ENCODE results near the gene DHX16. TPM values are rescaled to one million over a fixed set of nuclear protein-coding genes. Genes with fewer than 3 reads are reported as not detected.
"Not testable (repeated sequence)": the region's sequence is repeated elsewhere in the genome, so short reads cannot be mapped to it uniquely, and the experiment has no call there.

Gene DHX16
- total RNA-seq, 6 donors from 2014 or later, result 28.1 to 60.8 (median 31.8) TPM

- H3K4me1 ChIP-seq, result peaks cover 18 to 25% (median 18%) of the 10 kb centered on the region in 4 donors
- peak in 1 of 2 donors; percentile 62 for DNase-seq
- H3K9me3 ChIP-seq, result no peaks in the 10 kb centered on the region
- no peak overlapping the region for H3K27ac ChIP-seq
- no peaks in the 10 kb centered on the region for H3K27me3 ChIP-seq
- no peak for ATAC-seq (ENCODE audit: low FRiP score in 2 of 2)
- TF ChIP-seq POLR2A (IDR thresholded peaks at IDR 0.05), result no peak
- no peak for TF ChIP-seq CTCF (IDR thresholded peaks at IDR 0.05)
- TF ChIP-seq POLR2AphosphoS5 (IDR thresholded peaks at IDR 0.05), result no peak
- TF ChIP-seq EP300 (IDR thresholded peaks at IDR 0.05), result no peak
- 83 to 90% methylated on average over 26 to 27 of the region's 27 CpGs for WGBS, 2 donors
- peak overlapping the region in 1 of 4 donors; percentile 95 for H3K4me3 ChIP-seq
- peaks cover 0 to 54% (median 33%) of the 10 kb centered on the region in 4 donors for H3K36me3 ChIP-seq
Observed at GRCh38 chr6:30670760-30671527, 1.9 kb downstream of the DHX16 start.

DNA sequence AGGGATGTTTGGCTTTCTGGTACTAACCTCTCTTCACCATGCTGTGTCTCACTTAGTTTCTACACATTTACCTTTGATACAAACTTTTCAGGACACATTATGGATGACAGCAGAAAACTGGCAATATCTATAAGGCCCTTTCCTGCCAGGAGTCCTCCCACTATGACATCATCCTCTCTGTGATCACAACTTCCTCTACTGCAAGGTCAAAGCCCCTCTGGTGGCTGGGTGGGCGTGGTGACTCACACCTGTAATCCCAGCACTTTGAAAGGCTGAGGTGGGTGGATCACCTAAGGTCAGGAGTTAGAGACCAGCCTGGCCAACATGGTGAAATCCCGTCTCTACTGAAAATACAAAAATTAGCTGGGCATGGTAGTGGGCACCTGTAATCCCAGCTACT, 6.5 kb downstream of the DHX16 start:
- 90 to 100% methylated on average over 2 of the region's 2 CpGs for WGBS, 2 donors
- peaks cover 25 to 98% (median 77%) of the 10 kb centered on the region in 4 donors for H3K36me3 ChIP-seq
- H3K9me3 ChIP-seq; H3K27ac ChIP-seq; H3K27me3 ChIP-seq; DNase-seq; H3K4me3 ChIP-seq; ATAC-seq (ENCODE audit: low FRiP score in 2 of 2); H3K4me1 ChIP-seq: not testable (repeated sequence)

DNA sequence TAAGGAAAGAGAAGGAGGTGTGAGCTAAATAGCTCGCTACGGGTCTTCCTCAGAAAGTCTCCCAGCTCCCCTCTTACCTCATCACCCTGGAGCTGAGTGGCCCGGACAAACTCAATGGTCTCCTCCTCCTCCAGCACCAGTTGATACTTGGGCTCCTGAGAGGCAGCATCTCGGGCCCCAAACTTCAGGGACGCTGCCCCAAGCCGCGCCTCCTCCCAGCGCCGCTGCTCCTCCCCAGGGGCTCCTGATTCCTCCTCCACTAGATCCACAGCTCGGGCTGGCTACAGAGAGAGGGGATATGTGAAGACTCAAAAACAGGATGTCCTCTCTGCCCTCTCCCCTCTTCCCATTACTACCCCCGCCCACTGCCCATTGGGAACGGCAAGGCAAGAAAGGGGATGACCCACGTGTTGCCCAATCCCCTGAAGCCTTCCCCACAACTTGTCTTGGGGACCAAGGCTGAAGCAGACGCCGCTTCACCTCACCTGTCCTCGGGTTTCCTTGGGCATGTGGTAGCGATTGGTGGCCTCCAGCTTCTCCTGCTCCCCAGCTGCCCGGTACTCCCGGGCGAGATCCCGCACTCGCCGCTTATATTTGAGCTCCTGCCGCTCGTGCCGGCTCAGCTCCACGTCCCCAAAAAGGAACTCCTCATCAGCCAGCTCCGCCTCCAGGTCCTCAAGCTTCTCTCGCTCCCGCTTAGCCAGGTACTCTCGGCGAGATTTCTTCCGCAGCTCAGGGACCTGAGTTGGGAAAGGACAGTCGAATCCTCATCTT, 7.6 kb downstream of the DHX16 start:
- Histone ChIP-seq H3K36me3 (peaks cover 27 to 100% (median 84%) of the 10 kb centered on the region in 4 donors), H3K4me1 (no peaks in the 10 kb centered on the region), H3K4me3 (no peak overlapping the region), H3K27me3 (no peaks in the 10 kb centered on the region), H3K27ac (no peak overlapping the region), H3K9me3 (no peaks in the 10 kb centered on the region)
- TF ChIP-seq EP300 (IDR thresholded peaks at IDR 0.05), result no peak
- TF ChIP-seq POLR2AphosphoS5 (IDR thresholded peaks at IDR 0.05), result no peak
- no peak for TF ChIP-seq CTCF (IDR thresholded peaks at IDR 0.05)
- no peak for TF ChIP-seq POLR2A (IDR thresholded peaks at IDR 0.05)
- no peak for ATAC-seq (ENCODE audit: low FRiP score in 2 of 2)
- 92 to 95% methylated on average over 34 of the region's 34 CpGs for WGBS, 2 donors
- peak in 1 of 2 donors; percentile 56 for DNase-seq

DNA sequence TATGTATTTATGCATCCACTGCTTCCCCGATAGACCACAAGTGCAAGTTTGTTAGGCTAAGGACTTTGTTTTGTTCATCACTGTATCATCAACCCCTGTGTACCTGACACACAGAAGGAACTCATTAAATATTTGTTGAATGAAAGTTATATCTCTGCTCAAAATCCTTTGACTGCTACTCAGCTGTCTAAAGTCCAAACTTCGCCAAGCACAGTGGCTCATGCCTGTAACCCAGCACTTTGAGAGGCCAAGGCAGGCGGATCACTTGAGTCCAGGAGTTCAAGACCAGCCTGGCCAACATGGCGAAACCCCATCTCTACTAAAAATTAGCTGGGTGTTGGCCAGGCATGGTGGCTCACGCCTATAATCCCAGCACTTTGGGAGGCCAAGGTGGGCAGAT, 14.9 kb downstream of the DHX16 start:
- DNase-seq; H3K27ac ChIP-seq; H3K27me3 ChIP-seq; ATAC-seq (ENCODE audit: low FRiP score in 2 of 2); H3K9me3 ChIP-seq; H3K4me3 ChIP-seq; H3K4me1 ChIP-seq: not testable (repeated sequence)
- peaks cover 56 to 100% (median 99%) of the 10 kb centered on the region in 4 donors for H3K36me3 ChIP-seq
- WGBS, 2 donors, result 95 to 99% methylated on average over 5 of the region's 5 CpGs

DNA sequence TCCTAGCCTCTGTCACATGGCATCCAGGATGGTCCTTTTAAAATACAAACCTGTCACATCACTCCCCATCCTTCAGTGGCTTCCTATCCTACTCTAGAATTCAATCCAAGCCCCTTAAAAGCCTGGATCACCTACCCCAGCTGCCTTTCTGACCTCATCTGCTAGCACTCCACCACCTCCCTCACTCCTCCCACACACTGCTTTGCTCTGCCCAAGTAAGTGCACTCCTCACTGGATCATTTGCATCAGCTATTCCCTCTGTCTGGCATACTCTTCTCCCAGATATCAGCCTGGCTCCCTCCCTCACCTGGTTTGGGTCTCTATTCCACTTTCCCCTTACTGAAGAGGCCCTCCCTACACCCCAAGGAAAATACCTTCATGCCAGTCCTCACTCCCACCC, 15.4 kb downstream of the DHX16 start:
- Histone ChIP-seq H3K4me3 (no peak overlapping the region), H3K27me3 (no peaks in the 10 kb centered on the region), H3K9me3 (no peaks in the 10 kb centered on the region), H3K4me1 (no peaks in the 10 kb centered on the region), H3K27ac (no peak overlapping the region), H3K36me3 (peaks cover 52 to 100% (median 99%) of the 10 kb centered on the region in 4 donors)
- ATAC-seq (ENCODE audit: low FRiP score in 2 of 2) (no peak), DNase-seq (no peak)
- no peak for TF ChIP-seq POLR2A (IDR thresholded peaks at IDR 0.05)
- TF ChIP-seq POLR2AphosphoS5 (IDR thresholded peaks at IDR 0.05), result no peak
- no peak for TF ChIP-seq EP300 (IDR thresholded peaks at IDR 0.05)
- no peak for TF ChIP-seq CTCF (IDR thresholded peaks at IDR 0.05)

Data from upper lobe of left lung (tissue), 6 donors.